ENCODE results near the gene FNDC1. TPM values are rescaled to one million over a fixed set of nuclear protein-coding genes. Genes with fewer than 3 reads are reported as not detected.
A peak's percentile ranks its signal among the peaks of the same experiment; 100 is the strongest.
"Not testable (repeated sequence)": the region's sequence is repeated elsewhere in the genome, so short reads cannot be mapped to it uniquely, and the experiment has no call there.

FNDC1 gene
- total RNA-seq = 0.12 TPM

- ATAC-seq = peak; percentile 64
These were observed at the start of gene FNDC1 for GRCh38 chr6:159169193-159169555. Gene FNDC1 (plus strand): TSS chr6:159169400. CDS start chr6:159169597, 197 bp downstream.

DNA sequence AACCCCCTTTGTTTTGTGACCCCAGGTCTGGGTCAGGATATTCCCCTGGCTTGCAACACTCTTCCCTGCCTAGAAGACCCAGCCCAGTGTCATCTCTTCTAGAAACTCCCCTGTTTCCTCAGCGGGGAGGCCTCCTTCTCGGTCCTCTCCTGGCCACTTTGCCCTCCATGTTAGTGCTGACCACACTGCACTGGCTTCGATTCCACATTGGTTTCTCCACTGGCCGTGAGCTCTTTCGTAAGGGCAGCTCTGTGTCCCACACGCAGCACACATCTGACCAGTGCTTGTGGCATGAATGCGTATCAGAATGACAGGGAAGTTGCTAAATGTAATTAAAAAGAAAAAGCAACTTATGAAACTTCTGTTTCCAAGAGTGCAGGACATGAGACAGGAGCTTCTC, 49.4 kb upstream of the FNDC1 start:
- no peak for ATAC-seq

DNA sequence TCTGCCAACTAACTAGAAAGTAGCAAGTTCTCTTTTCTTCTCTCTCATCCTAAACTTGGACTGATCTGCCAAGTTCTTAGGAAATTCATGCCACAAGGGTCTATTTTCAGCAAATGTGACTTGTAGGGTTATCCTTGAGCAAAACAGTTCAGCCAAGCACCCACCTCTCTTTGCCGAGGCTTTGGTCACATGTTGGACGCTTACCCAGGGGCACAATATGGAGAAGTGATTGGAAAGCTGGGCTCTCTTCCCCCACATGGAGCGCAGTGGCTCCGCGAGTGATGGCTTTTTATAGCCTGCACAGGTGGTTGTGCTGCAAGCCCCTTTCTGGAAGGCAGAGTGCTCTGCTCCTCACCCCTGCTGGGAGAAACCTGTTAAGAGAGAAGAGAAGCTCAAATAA, 47.7 kb upstream of the FNDC1 start:
- ATAC-seq = no peak

DNA sequence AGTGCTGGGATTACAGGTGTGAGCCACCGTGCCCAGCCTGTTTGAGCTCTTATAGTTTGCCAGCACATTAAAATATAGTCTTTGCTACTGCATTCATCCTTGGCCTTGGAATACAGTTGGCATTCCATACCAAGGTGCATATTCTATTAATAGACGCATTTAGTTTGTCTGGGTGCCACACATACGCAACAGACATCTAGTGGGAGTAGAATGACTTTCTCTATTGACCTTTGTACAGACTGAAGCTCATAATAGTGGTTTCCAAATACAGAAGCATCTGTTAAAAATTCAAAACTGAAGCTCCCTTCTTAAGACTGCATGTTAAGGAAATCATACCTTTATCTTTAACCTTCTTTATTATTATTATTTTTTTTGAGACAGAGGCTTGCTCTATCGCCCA, 46.7 kb upstream of the FNDC1 start:
- ATAC-seq = no peak

DNA sequence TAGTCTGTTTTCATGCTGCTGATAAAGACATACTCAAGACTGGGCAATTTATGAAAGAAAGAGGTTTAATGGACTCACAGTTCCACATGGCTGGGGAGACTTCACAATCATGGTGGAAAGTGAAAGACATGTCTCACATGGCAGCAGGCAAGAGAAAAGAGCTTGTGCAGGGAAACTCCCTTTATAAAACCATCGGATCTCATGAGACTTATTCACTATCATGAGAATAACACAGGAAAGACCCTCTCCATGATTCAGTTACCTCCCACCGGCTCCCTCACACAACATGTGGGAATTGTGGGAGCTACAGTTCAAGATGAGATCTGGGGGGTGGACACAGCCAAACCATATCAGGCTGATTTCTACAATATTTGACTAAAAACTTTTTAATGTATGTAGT, 45.4 kb upstream of the FNDC1 start:
- ATAC-seq = not testable (repeated sequence)

- ATAC-seq = no peak
These were observed 44.1 kb upstream of the FNDC1 start for GRCh38 chr6:159125014-159125609.

- ATAC-seq = no peak
These were observed 43.2 kb upstream of the FNDC1 start for GRCh38 chr6:159125951-159126352.

DNA sequence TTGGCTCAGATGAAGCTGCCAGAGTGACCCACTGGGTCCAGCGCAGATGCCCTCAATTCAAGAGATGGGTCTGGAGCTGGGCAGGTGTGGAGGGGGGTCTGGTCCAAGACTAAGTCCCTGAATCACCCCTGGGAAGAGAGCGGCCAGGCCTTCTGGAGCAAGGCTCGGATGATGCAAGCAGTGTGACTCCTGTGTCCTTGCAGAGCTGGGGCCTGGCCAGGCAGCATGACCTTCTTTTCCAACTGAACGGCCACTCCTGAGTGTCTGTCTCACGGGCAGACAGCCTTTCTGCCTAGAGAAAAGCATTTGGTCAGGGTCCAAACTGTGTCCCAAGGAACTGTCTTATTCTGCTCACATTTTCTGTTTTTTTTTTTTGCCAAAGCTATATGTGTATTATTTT, 42.6 kb upstream of the FNDC1 start:
- ATAC-seq = no peak

- no peak for ATAC-seq
These were observed 41.5 kb upstream of the FNDC1 start for GRCh38 chr6:159127701-159128100.

GRCh38 chr6:159128978-159129377, 40.2 kb upstream of the FNDC1 start:
- peak; percentile 13 for ATAC-seq

DNA sequence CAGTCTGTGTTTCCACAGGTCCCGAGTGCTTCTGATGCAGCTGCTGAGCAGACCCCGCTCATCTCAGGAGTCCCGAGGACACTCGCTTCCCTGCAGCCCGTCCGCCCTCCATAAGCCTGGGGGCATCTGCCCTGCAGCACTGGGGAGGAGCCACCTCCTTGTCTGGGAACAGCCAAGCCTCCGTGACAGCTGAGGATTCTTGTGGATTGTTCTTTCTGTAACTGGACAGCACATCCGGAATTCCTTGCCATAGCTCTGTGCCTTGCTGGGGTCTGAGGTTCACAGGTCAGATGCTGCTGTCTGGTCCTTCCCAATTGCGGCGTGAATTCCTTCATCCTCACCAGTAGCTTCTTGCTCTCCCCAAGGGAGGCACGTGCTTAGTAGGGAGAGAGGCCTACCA, 38.4 kb upstream of the FNDC1 start:
- no peak for ATAC-seq

- ATAC-seq = no peak
These were observed 37.5 kb upstream of the FNDC1 start for GRCh38 chr6:159131709-159132108.

DNA sequence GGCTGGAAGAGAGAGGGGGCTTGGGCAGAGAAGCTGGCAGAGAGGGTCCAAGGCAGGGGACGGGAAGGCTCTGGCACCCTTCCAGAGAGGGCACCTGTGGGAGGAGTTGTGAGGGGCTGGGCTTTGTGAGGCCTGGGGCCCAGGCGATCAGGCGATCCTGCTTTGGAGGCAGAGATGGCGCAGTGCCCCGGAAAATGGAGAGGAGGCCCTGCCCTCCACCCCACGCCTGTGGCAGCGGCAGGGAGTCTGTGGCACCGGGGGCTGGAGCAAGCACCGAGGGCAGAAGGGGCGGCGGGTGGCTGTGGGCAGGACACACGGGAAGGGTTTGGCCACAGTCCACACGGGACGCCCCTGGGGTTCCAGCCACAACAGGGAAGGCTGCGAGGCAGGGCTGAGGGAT, 36.5 kb upstream of the FNDC1 start:
- ATAC-seq = no peak

- peak; percentile 85 for ATAC-seq
These were observed 34.4 kb upstream of the FNDC1 start for GRCh38 chr6:159134701-159135364.

GRCh38 chr6:159137676-159138075, 31.5 kb upstream of the FNDC1 start:
- no peak for ATAC-seq

GRCh38 chr6:159142531-159142930, 26.7 kb upstream of the FNDC1 start:
- ATAC-seq = no peak

- ATAC-seq = no peak
These were observed 20.6 kb upstream of the FNDC1 start for GRCh38 chr6:159148641-159149040.

- no peak for ATAC-seq
These were observed 19.6 kb upstream of the FNDC1 start for GRCh38 chr6:159149641-159150040.

- ATAC-seq = peak; percentile 61
These were observed 17.8 kb upstream of the FNDC1 start for GRCh38 chr6:159151266-159151855.

DNA sequence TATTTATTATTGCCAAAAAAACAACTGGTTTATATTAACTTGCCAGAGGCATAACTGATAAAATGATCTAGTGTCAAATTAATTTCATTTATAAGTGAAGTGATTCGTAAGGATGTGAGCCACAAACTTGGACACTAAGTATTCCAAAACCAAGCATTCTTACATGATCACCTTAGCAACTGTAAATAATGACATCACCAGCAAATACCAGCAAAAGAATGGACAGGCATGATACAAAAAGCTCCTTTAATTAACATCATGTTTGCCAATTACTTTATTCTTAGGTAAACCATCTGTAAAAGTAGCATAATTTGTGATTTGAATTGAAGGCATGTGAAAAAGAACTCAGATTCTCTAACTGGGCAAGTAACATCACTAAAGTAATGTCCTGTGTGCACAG, 17.2 kb upstream of the FNDC1 start:
- no peak for ATAC-seq

- no peak for ATAC-seq
These were observed 16.4 kb upstream of the FNDC1 start for GRCh38 chr6:159152782-159153181.

- no peak for ATAC-seq
These were observed 13.5 kb upstream of the FNDC1 start for GRCh38 chr6:159155679-159156078.

DNA sequence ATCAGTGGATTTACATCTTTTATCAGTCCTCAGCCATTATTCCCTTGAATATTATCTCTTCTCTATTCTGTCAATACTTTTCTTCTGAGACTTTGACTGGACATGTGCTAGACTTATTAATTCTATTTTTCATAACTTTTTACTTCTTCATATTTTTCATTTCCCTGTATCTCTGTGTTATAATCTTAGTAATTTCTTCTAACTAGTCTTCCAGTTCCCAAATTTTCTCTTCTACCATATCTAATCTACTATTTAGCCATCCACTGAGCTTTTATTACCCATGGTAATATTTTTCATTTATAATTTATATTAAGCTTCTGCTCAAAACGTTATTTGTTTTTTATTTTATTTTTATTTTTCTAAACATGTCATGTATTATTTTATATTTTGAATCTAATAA, 13.1 kb upstream of the FNDC1 start:
- no peak for ATAC-seq

- no peak for ATAC-seq
These were observed 11.8 kb upstream of the FNDC1 start for GRCh38 chr6:159157431-159157830.

Measured in esophagus mucosa (tissue), 1 donor.